COLO829 (cell line): ENCODE results near the gene PLEKHG2.

Source experiments
- DNase-seq: peaks from one replicate; pipeline ENCODE4 v3.0.0; 2012; ENCODE audit warnings: low spot score

PLEKHG2 gene

GRCh38 chr19:39385629-39386411, 26.6 kb upstream of the PLEKHG2 start:
- no peak for DNase-seq

GRCh38 chr19:39386557-39386956, 25.9 kb upstream of the PLEKHG2 start:
- DNase-seq, result no peak

- no peak for DNase-seq
These were observed 23.8 kb upstream of the PLEKHG2 start for GRCh38 chr19:39388657-39389056.

GRCh38 chr19:39389631-39390414, 22.6 kb upstream of the PLEKHG2 start:
- no peak for DNase-seq

GRCh38 chr19:39390451-39390750, 22.1 kb upstream of the PLEKHG2 start:
- no peak for DNase-seq

- DNase-seq, result peak; percentile 99
These were observed 21.6 kb upstream of the PLEKHG2 start, which contains the start of the genes MED29 and PAF1 for GRCh38 chr19:39390751-39391437. MED29 (plus strand) TSS chr19:39391378; CDS start chr19:39391423, 45 bp downstream. PAF1 (minus strand) TSS chr19:39391106; CDS start chr19:39390864, 242 bp downstream.

- peak; percentile 73 for DNase-seq
These were observed 14.8 kb upstream of the PLEKHG2 start for GRCh38 chr19:39397360-39398296.

- no peak for DNase-seq
These were observed 14.1 kb upstream of the PLEKHG2 start for GRCh38 chr19:39398297-39398864.

- DNase-seq, result no peak
These were observed 12.8 kb upstream of the PLEKHG2 start for GRCh38 chr19:39399668-39400050.

GRCh38 chr19:39400061-39400460, 12.4 kb upstream of the PLEKHG2 start:
- no peak for DNase-seq

- no peak for DNase-seq
These were observed 11.4 kb upstream of the PLEKHG2 start for GRCh38 chr19:39401070-39401548.

GRCh38 chr19:39401549-39402345, 10.7 kb upstream of the PLEKHG2 start:
- no peak for DNase-seq

GRCh38 chr19:39402346-39403300, 9.8 kb upstream of the PLEKHG2 start:
- DNase-seq, result peak; percentile 58

- peak; percentile 74 for DNase-seq
These were observed 8.8 kb upstream of the PLEKHG2 start for GRCh38 chr19:39403331-39404312.

- no peak for DNase-seq
These were observed 7.1 kb upstream of the PLEKHG2 start for GRCh38 chr19:39405261-39405957.

- DNase-seq, result no peak
These were observed 6.4 kb upstream of the PLEKHG2 start for GRCh38 chr19:39405958-39406655.
